HUES64 (cell line): ENCODE measurements around the gene BBS1.

Experiments used
- H3K27ac ChIP-seq: 2 replicates; pipeline ENCODE4 v1.7.0; 2013; ENCODE audit warnings: low read depth, low read length, inconsistent platforms
- H3K27me3 ChIP-seq: 2 replicates; pipeline ENCODE4 v1.6.1; 2013; ENCODE audit warnings: mild to moderate bottlenecking, low read length; ENCODE audit not compliant: insufficient read depth
- H3K36me3 ChIP-seq: 2 replicates; pipeline ENCODE4 v1.6.1; 2013; ENCODE audit warnings: mild to moderate bottlenecking, low read length; ENCODE audit not compliant: insufficient read depth
- H3K4me1 ChIP-seq: 2 replicates; pipeline ENCODE4 v1.6.1; 2013; ENCODE audit warnings: mild to moderate bottlenecking, low read length, moderate library complexity; ENCODE audit not compliant: insufficient read depth
- H3K4me3 ChIP-seq: 2 replicates; pipeline ENCODE4 v1.5.1; 2013; ENCODE audit warnings: mild to moderate bottlenecking, low read length, moderate library complexity
- H3K9ac ChIP-seq: 2 replicates; pipeline ENCODE4 v1.6.1; 2013; ENCODE audit warnings: mild to moderate bottlenecking, low read depth, low read length
- H3K9me3 ChIP-seq: 2 replicates; pipeline ENCODE4 v1.6.1; 2013; ENCODE audit warnings: low read depth, low read length; ENCODE audit not compliant: insufficient read depth
- WGBS: fragments of 150-250, 120-280 bp; methylation state at CpG from one replicate; pipeline ENCODE4 v1.1.7; 2013; ENCODE audit warnings: missing lambda C conversion rate; 5-methylcytosine and 5-hydroxymethylcytosine counted together

The BBS1 gene

GRCh38 chr11:66469441-66469840, 41.0 kb upstream of the BBS1 start:
- H3K4me3 ChIP-seq = no peak overlapping the region
- H3K36me3 ChIP-seq = peaks cover 19% of the 10 kb centered on the region; the same call in 1 of the 2 replicates
- H3K27me3 ChIP-seq = no peaks in the 10 kb centered on the region
- peak overlapping the region; percentile 13; the same call in 1 of the 2 replicates for H3K27ac ChIP-seq
- H3K9me3 ChIP-seq = no peaks in the 10 kb centered on the region
- peaks cover 14% of the 10 kb centered on the region for H3K4me1 ChIP-seq
- H3K9ac ChIP-seq = no peak overlapping the region
- 88% methylated on average over 1 of the region's 1 CpG for WGBS

GRCh38 chr11:66470015-66470414, 40.4 kb upstream of the BBS1 start:
- Histone ChIP-seq H3K4me1 (peaks cover 13% of the 10 kb centered on the region), H3K36me3 (peaks cover 19% of the 10 kb centered on the region; the same call in 1 of the 2 replicates), H3K9ac (no peak overlapping the region), H3K4me3 (no peak overlapping the region), H3K27me3 (no peaks in the 10 kb centered on the region), H3K9me3 (no peaks in the 10 kb centered on the region), H3K27ac (peak overlapping the region; percentile 30; the same call in 1 of the 2 replicates)
- WGBS = 65% methylated on average over 3 of the region's 3 CpGs

- Histone ChIP-seq H3K36me3 (peaks cover 19% of the 10 kb centered on the region; the same call in 1 of the 2 replicates), H3K4me3 (no peak overlapping the region), H3K27me3 (no peaks in the 10 kb centered on the region), H3K27ac (no peak overlapping the region), H3K9ac (no peak overlapping the region), H3K4me1 (peaks cover 6% of the 10 kb centered on the region; the same call in 1 of the 2 replicates), H3K9me3 (no peaks in the 10 kb centered on the region)
- 97% methylated on average over 16 of the region's 16 CpGs for WGBS
These were observed 39.3 kb upstream of the BBS1 start for GRCh38 chr11:66471142-66471541.

- WGBS = 93% methylated on average over 9 of the region's 9 CpGs
- Histone ChIP-seq H3K27ac (no peak overlapping the region), H3K9me3 (no peaks in the 10 kb centered on the region), H3K4me3 (no peak overlapping the region), H3K27me3 (no peaks in the 10 kb centered on the region), H3K9ac (no peak overlapping the region), H3K36me3 (peaks cover 19% of the 10 kb centered on the region; the same call in 1 of the 2 replicates), H3K4me1 (peaks cover 9% of the 10 kb centered on the region; the same call in 1 of the 2 replicates)
These were observed 38.4 kb upstream of the BBS1 start for GRCh38 chr11:66472054-66472453.

- H3K36me3 ChIP-seq = peaks cover 19% of the 10 kb centered on the region; the same call in 1 of the 2 replicates
- no peak overlapping the region for H3K27ac ChIP-seq
- no peaks in the 10 kb centered on the region for H3K27me3 ChIP-seq
- no peak overlapping the region for H3K4me3 ChIP-seq
- no peaks in the 10 kb centered on the region for H3K9me3 ChIP-seq
- 93% methylated on average over 11 of the region's 11 CpGs for WGBS
- H3K9ac ChIP-seq = no peak overlapping the region
- peaks cover 6% of the 10 kb centered on the region; the same call in 1 of the 2 replicates for H3K4me1 ChIP-seq
These were observed 37.3 kb upstream of the BBS1 start for GRCh38 chr11:66473167-66473566.

GRCh38 chr11:66473608-66474515, 36.6 kb upstream of the BBS1 start:
- Histone ChIP-seq H3K9me3 (no peaks in the 10 kb centered on the region), H3K27me3 (no peaks in the 10 kb centered on the region), H3K4me1 (peaks cover 6% of the 10 kb centered on the region; the same call in 1 of the 2 replicates), H3K9ac (no peak overlapping the region), H3K27ac (no peak overlapping the region; the same call in 1 of the 2 replicates), H3K36me3 (peaks cover 19% of the 10 kb centered on the region; the same call in 1 of the 2 replicates), H3K4me3 (no peak overlapping the region)
- 91% methylated on average over 20 of the region's 20 CpGs for WGBS

- peaks cover 3% of the 10 kb centered on the region; the same call in 1 of the 2 replicates for H3K4me1 ChIP-seq
- no peak overlapping the region for H3K4me3 ChIP-seq
- no peaks in the 10 kb centered on the region for H3K9me3 ChIP-seq
- WGBS = 94% methylated on average over 44 of the region's 44 CpGs
- H3K9ac ChIP-seq = no peak overlapping the region
- no peak overlapping the region for H3K27ac ChIP-seq
- H3K36me3 ChIP-seq = peaks cover 18% of the 10 kb centered on the region; the same call in 1 of the 2 replicates
- no peaks in the 10 kb centered on the region for H3K27me3 ChIP-seq
These were observed 34.9 kb upstream of the BBS1 start for GRCh38 chr11:66475349-66476172.

GRCh38 chr11:66476173-66476840, 34.1 kb upstream of the BBS1 start:
- no peak overlapping the region for H3K27ac ChIP-seq
- 90% methylated on average over 10 of the region's 10 CpGs for WGBS

GRCh38 chr11:66476841-66477251, 33.6 kb upstream of the BBS1 start:
- WGBS = 76% methylated on average over 9 of the region's 9 CpGs
- Histone ChIP-seq H3K27me3 (no peaks in the 10 kb centered on the region), H3K27ac (no peak overlapping the region), H3K36me3 (peaks cover 16% of the 10 kb centered on the region; the same call in 1 of the 2 replicates), H3K4me1 (peaks cover 3% of the 10 kb centered on the region; the same call in 1 of the 2 replicates), H3K9ac (no peak overlapping the region), H3K9me3 (no peaks in the 10 kb centered on the region), H3K4me3 (no peak overlapping the region)

More at GRCh38 chr11:66476173-66476840, 34.1 kb upstream of the BBS1 start:
- Histone ChIP-seq H3K9ac (no peak overlapping the region), H3K27me3 (no peaks in the 10 kb centered on the region), H3K4me3 (no peak overlapping the region), H3K9me3 (no peaks in the 10 kb centered on the region), H3K36me3 (peaks cover 16% of the 10 kb centered on the region; the same call in 1 of the 2 replicates), H3K4me1 (peaks cover 3% of the 10 kb centered on the region; the same call in 1 of the 2 replicates)
